T-helper 17 cell (primary cell): ENCODE data around the gene SCN8A. TPM values are rescaled to one million over a fixed set of nuclear protein-coding genes. Genes with fewer than 3 reads are reported as not detected.

Experiments
- ATAC-seq: fragments of 150-1000 bp; cut with Tn5 transposase; 2 replicates; pipeline ENCODE4 v1.10.0; 2021; ENCODE audit warnings: mild to moderate bottlenecking, moderate library complexity
- DNase-seq, 3 donors: peaks; one replicate each; pipeline versions ENCODE4 v3.0.0 to v3.0.0-alpha.2; 2020 to 2021
- H3K9me3 ChIP-seq: one replicate; pipeline ENCODE4 v1.7.0; 2013; ENCODE audit warnings: low read length, mild to moderate bottlenecking; ENCODE audit not compliant: control insufficient read depth, poor library complexity, severe bottlenecking
- H3K27ac Mint-ChIP-seq: one replicate; pipeline ENCODE4 v1.8.0; 2022; ENCODE audit warnings: mild to moderate bottlenecking, moderate library complexity, mixed read lengths
- H3K27me3 Mint-ChIP-seq: one replicate; pipeline ENCODE4 v1.8.0; 2022; ENCODE audit warnings: mixed read lengths
- H3K36me3 Mint-ChIP-seq: one replicate; pipeline ENCODE4 v1.8.0; 2022; ENCODE audit warnings: low read depth, mixed read lengths
- H3K4me1 Mint-ChIP-seq: one replicate; pipeline ENCODE4 v1.8.0; 2022; ENCODE audit warnings: mild to moderate bottlenecking, mixed read lengths
- H3K4me3 Mint-ChIP-seq: one replicate; pipeline ENCODE4 v1.8.0; 2022; ENCODE audit warnings: mild to moderate bottlenecking, moderate library complexity, mixed read lengths
- total RNA-seq, 4 donors: library from RNA in 2 of 4; stranded (reverse) in 2 of 4; gene quantifications; one replicate each; pipeline ENCODE4 v1.2.3 and lab custom pipeline; 2022 to 2026

Gene SCN8A
- total RNA-seq, 2 donors from 2014 or later: 0.35 to 0.47 TPM

DNA sequence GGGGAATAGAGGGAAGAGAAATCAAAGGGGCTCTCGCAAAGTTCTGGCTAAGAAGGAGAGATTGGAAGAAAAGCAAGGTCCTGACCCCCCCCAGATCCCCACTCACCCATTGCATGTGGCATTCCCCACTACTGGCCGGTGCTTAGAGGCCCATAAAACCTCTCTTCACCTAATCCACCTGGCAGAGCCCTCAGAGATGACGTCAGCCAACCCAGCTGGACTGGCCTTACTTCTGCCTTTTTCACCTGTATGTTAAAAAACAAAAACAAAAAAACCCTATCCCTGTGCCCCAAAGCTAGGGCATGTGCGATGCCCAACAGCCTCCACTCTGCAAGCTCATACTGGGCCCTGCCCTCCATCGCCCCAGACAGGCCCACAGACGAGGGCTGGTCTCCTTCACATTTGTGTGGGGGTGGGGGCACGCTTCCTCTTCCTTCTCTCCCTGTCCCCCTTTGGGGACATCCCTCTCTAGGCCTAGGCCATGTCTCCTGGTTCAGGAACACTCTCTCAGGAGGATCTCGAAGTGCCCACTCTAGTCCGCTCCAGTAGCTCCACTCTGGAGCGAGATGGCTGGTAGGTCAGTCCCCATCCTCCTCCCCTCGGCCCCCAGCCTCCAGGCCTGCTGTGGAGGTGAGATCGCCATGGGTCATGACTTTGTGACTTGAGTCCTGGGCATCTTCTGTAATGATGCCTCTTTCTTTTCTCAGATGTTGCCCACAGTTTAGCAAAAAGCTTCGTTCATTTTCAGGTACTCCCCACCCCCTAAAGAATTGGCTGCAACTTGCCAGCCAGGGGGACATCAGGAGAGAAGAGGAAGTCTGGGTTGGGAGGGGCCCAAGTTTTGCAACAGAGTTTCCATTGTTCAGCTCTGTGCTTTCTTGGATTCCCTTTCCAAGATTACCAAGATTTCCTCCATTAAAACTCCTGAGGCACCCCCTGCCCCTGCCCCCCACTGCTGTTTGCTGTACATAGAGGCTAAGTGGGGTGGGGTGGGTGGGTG, 220.5 kb downstream of the SCN8A start:
- ATAC-seq: no peak
- Mint-ChIP-seq H3K27me3 (peaks cover 33% of the 10 kb centered on the region), H3K4me1 (peaks cover 12% of the 10 kb centered on the region), H3K27ac (peak overlapping the region; percentile 37), H3K36me3 (peaks cover 2% of the 10 kb centered on the region), H3K4me3 (no peak overlapping the region)
- no peak for DNase-seq
- no peaks in the 10 kb centered on the region for H3K9me3 ChIP-seq

DNA sequence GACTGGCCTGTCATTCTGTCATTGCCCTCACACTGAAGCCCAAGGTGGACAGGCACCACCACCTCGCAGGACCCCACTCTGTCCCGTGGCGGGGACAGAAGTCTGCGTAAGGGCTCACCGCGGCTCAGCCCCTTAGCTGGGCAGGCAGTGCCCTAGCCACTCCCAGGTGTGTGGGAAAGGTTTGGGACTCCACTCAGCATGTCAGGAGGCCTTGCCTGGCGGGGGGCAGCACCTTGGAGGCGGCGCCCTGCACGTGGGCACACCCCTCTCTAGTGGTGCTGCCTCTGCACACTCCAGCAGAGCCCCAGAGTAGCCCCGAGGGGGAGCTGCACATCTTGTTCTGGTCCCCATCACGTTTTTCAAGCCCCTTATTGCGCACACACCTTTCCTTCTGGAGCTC, 221.8 kb downstream of the SCN8A start:
- DNase-seq (no peak), ATAC-seq (no peak)
- Mint-ChIP-seq H3K4me3 (peak overlapping the region; percentile 74), H3K27ac (no peak overlapping the region), H3K27me3 (peaks cover 25% of the 10 kb centered on the region), H3K36me3 (peaks cover 2% of the 10 kb centered on the region), H3K4me1 (peaks cover 14% of the 10 kb centered on the region)
- no peaks in the 10 kb centered on the region for H3K9me3 ChIP-seq

DNA sequence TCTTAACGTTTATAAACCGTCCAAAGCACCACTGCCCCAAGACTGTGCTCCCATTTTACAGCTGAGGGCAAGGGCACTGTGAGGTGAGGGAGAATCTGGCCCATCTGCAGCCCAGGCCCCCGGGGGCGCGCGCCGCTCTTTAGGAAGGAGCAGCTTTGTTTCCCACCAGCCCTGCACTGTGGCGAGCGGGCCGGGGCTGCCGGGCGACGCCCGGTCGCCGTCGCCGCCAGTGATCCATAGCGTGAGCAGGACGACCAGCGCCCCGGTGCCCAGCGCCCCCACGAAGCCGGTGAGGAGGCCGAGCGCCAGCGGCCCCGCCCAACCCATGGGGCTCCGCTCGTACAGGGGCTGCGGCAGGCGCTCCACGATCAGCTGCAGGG, 222.9 kb downstream of the SCN8A start:
- H3K27me3 Mint-ChIP-seq: peaks cover 21% of the 10 kb centered on the region
- DNase-seq (no peak), ATAC-seq (no peak)
- no peak overlapping the region for H3K27ac Mint-ChIP-seq
- H3K4me3 Mint-ChIP-seq: peak overlapping the region; percentile 74
- no peaks in the 10 kb centered on the region for H3K9me3 ChIP-seq
- H3K4me1 Mint-ChIP-seq: peaks cover 14% of the 10 kb centered on the region
- peaks cover 2% of the 10 kb centered on the region for H3K36me3 Mint-ChIP-seq

DNA sequence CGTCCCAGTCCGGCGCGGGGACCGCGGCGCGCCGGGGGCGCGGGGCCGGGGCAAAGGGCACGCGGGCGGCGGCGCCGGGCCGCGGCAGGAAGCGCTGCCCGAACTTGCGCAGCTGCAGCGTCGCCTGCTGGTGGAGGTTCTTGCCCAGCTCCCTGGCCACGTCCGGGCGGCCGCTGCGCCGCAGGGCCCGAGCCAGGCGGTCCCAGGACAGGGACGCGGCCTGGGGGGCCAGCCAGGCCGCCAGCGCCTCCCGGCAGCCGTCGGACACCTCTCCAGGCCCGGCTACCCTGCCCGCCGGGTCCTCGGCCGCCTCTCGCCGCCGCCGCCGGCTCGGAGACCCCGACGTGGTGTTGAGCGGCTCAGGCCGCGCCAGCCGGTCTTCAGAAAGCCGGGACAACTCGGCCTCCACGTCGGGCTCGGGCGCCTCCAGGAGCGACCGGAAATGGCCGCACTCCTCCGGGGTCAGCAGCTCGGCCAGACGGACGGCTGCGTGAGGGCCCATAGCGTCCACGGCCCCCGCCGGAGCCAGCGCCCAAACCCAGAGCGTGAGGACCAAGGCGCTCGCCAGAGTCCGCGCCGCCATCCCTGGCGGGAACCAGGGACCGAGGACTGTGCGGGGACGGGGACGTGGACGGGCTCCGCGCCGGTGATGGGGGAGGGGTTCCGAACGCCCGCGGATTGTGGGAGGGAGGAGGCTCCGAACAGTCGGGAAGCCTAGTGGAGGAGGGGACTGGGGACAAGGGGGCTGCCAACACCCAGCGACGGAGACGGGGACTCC, 223.5 kb downstream of the SCN8A start:
- ATAC-seq (peak; percentile 91), DNase-seq (peak; percentile 43 to 50 (median 49))
- H3K36me3 Mint-ChIP-seq: peaks cover 2% of the 10 kb centered on the region
- no peak overlapping the region for H3K27ac Mint-ChIP-seq
- peak overlapping the region; percentile 87 for H3K4me3 Mint-ChIP-seq
- H3K27me3 Mint-ChIP-seq: peaks cover 21% of the 10 kb centered on the region
- peaks cover 14% of the 10 kb centered on the region for H3K4me1 Mint-ChIP-seq
- H3K9me3 ChIP-seq: no peaks in the 10 kb centered on the region

DNA sequence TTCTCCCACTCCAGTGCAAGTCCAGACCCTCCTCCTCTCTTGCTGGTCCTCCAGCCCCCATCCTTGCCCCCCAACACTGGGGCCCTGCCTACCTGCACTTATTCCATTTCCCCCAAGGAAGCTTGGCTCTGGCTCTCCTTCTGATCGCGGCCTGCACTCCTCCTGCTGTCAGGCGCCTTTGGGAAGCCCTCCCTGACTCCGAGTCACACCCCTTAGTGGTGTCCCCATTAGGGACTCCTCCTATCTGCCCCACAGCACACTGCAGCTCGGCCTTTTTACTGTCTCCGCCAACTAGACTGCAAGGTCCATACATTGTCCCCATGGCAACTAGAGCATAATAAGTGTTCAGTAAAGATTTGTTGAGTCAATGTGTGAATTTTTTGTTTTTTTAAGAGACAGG, 224.5 kb downstream of the SCN8A start:
- H3K36me3 Mint-ChIP-seq: peaks cover 4% of the 10 kb centered on the region
- H3K27me3 Mint-ChIP-seq: peaks cover 21% of the 10 kb centered on the region
- H3K4me3 Mint-ChIP-seq: peak overlapping the region; percentile 87
- peaks cover 19% of the 10 kb centered on the region for H3K4me1 Mint-ChIP-seq
- DNase-seq (no peak), ATAC-seq (no peak)
- no peaks in the 10 kb centered on the region for H3K9me3 ChIP-seq
- no peak overlapping the region for H3K27ac Mint-ChIP-seq

DNA sequence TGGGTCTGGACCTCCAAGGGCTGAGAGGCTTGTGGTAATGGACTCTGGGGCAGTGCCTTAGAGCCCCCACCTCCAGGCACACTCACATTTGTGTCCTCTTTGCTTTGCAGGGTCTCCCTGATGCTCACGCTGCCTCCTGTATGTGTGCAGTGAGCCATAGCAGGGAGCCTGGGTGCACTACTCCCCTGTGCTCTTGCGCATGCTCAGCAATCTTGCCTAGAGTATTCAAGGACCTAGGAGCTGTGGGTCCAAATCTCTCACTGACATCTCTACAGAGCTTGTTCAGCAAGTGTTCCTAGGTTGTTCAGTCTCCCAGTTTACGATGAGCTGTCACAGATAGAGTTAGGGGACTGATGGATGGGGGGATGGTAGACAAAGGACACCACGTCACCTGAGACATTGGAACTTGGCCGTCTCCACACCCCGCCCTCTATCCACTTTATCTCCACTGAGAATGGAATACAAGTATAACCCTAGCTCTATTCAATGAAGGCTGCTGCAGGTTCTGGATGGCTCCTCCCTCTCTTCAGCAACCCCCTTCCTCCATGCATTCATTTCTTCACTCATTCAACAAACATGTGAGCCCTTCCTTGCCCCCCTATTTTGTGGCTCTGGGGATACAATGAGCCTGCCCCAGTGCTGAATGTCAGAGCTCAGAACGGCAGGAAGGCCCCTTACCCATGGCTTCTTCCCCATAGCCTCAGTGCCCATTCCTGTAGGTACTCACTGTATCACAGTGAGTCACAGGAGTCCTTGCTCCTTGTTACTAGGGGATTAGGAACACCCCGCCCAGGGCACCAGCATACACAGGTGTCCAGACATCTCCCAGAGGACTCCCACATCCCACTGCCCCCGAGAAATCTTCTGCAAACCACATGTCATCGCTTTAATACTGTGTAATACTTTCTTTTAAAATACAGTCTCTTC, 226.3 kb downstream of the SCN8A start:
- H3K27ac Mint-ChIP-seq: no peak overlapping the region
- no peaks in the 10 kb centered on the region for H3K9me3 ChIP-seq
- peaks cover 19% of the 10 kb centered on the region for H3K4me1 Mint-ChIP-seq
- peaks cover 21% of the 10 kb centered on the region for H3K27me3 Mint-ChIP-seq
- H3K4me3 Mint-ChIP-seq: no peak overlapping the region
- no peak for DNase-seq
- peaks cover 4% of the 10 kb centered on the region for H3K36me3 Mint-ChIP-seq
- no peak for ATAC-seq

DNA sequence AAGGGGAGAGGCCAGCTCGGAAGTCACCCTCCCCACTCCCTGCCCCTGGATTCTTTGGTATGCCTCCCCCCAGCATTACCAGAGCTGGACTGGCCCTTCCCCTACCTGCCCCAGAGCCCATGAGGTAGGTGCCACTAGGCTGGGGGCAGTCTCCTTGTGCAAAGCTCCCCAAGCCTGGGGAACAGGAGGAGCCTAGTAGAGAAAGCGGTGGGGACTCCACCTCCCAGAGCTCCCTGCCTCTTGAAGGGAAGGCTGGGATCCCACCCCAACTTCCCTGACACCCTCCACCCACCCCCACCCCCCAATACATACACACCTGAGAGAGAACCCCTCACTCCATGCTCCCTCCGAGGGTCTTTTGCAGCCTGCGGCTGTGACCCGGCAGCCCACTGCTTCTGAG, 227.1 kb downstream of the SCN8A start:
- Mint-ChIP-seq H3K4me3 (no peak overlapping the region), H3K4me1 (peaks cover 20% of the 10 kb centered on the region), H3K36me3 (peaks cover 4% of the 10 kb centered on the region), H3K27ac (no peak overlapping the region), H3K27me3 (peaks cover 21% of the 10 kb centered on the region)
- no peak for DNase-seq
- ATAC-seq: no peak
- H3K9me3 ChIP-seq: no peaks in the 10 kb centered on the region

DNA sequence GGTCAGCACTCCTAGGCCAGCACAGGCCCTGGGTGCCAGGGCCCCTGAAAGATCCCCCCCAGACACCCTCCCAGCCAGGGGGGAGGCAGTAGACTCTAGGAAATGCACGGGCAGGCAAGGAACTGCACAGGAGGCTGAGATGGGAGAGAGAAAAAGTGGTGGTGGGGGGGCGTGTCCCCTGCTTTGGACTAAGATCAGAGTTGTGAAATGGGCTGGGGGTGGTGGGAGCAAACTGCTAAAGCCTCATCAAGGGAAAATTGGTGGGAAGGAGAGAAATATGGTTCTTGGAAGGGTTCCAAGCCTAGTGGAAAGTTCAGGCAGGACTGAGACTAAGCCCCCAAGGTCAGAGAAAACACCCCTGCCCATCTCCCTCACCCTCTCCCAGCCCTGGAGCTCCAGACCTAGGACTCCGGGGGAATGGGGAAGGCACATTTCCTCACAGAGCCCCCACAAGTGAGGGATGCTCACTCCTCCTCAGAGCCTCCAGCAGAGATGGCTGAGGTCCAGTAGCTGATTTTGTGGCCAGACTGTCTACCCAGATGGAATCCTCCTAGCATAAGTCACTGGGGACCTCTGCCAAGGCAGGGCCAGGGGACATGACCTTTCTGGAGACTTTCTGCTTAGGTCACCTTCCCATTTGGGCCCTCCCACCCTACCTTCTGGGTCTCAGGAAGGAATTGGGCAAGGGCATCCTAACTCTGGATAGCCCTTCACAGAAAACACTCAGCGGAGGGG, 227.7 kb downstream of the SCN8A start:
- ATAC-seq (no peak), DNase-seq (no peak)
- peaks cover 4% of the 10 kb centered on the region for H3K36me3 Mint-ChIP-seq
- peaks cover 23% of the 10 kb centered on the region for H3K4me1 Mint-ChIP-seq
- H3K9me3 ChIP-seq: no peaks in the 10 kb centered on the region
- peak overlapping the region; percentile 43 for H3K4me3 Mint-ChIP-seq
- no peak overlapping the region for H3K27ac Mint-ChIP-seq
- H3K27me3 Mint-ChIP-seq: peaks cover 21% of the 10 kb centered on the region

DNA sequence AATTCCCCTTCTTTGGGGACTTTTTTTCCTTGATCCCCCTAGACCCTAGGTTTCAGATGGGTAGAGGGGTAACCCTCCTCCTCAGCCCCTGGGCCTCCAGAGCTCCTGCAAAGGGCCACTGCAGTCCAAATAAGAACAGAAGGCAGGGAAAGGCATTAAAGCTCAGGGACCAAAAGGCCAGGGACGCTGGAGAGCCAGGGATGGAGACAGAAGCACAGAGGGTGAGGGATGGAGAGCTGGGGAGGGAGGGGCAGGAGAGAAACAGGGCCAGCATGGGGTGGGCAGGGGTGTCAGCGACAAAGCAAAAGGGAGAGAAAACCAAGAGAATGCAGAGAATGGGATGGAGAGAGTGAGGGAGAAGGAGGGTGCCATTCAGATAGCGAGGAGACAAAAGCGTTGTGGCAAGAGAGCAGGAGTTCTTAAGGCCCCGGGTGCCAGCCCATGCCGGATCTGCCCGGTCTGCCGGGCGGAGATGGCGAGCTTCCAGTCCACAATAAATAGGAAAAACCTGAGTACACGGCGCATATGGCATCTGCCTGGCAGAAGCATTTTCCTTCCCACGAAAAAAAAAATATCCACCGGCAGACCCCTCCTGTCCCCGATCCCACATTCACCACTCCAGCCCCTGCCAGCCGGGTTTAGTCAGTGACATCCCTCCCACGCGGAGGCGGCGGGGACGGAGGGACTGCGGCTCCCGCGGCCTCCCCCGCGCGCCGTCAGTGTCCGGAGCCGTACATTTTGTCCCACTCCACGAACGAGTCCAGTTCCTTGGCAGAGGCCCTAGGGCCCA, 228.9 kb downstream of the SCN8A start:
- Mint-ChIP-seq H3K4me3 (peak overlapping the region; percentile 84), H3K27me3 (peaks cover 21% of the 10 kb centered on the region), H3K27ac (no peak overlapping the region), H3K36me3 (peaks cover 4% of the 10 kb centered on the region), H3K4me1 (peaks cover 24% of the 10 kb centered on the region)
- H3K9me3 ChIP-seq: no peaks in the 10 kb centered on the region
- ATAC-seq (no peak), DNase-seq (no peak)

DNA sequence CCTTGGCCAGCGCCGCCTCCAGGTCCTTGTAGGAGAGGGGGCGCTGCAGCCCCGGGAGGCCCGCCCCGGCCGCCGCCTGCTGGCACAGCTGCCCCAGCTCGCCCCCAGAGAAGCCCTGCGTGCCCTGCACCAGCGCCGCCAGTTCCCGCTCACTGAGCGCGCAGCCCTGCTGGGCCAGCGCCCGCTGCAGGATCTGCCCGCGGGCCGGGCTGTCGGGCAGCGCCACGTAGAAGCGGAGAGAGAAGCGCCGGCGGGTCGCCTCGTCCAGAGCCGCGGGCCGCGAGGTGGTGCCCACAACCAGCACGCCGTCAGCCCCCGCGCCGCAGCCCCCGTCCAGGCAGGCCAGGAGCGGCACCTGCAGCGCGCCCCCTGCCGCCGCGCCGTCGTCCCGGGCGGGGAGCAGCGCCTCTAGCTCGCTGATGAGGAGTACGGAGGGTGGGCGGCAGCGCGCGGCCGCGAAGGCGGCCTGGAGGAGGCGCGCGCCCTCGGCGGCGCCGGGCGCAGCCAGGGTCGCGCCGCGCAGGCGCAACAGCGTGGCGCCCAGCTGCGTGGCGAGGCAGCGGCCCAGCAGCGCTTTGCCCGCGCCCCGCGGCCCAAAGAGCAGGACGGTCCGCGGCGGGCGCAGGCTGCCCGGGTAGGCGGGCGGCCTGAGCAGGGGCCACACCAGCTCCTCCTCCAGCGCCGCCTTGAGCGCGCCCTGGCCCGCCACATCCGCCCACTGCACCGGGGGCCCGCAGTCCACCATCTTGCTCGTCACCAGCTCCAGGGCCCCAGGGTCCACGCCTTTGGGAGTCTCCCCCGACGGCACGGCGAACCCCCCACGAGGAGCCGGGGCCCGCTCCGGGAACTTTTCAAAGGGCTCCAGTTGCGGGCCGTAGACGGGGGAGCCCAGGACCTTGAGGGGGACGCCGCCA, 229.8 kb downstream of the SCN8A start:
- H3K27ac Mint-ChIP-seq: no peak overlapping the region
- ATAC-seq (peak; percentile 83), DNase-seq (peak; percentile 53 to 62 (median 61))
- H3K4me1 Mint-ChIP-seq: peaks cover 16% of the 10 kb centered on the region
- H3K4me3 Mint-ChIP-seq: peak overlapping the region; percentile 84
- H3K36me3 Mint-ChIP-seq: peaks cover 2% of the 10 kb centered on the region
- H3K27me3 Mint-ChIP-seq: peaks cover 13% of the 10 kb centered on the region
- H3K9me3 ChIP-seq: no peaks in the 10 kb centered on the region
